IPS-18a (cell line): Measurements from ENCODE around the gene ELOVL4.

Experiments used
- H3K27ac ChIP-seq: one replicate; pipeline ENCODE4 v1.5.1; 2013; ENCODE audit warnings: low read length
- H3K27me3 ChIP-seq: one replicate; pipeline ENCODE4 v1.6.1; 2013; ENCODE audit warnings: mild to moderate bottlenecking, low read length; ENCODE audit not compliant: control insufficient read depth, insufficient read depth
- H3K36me3 ChIP-seq: one replicate; pipeline ENCODE4 v1.6.1; 2013; ENCODE audit warnings: low read depth, low read length; ENCODE audit not compliant: control insufficient read depth
- H3K4me1 ChIP-seq: one replicate; pipeline ENCODE4 v1.6.1; 2013; ENCODE audit warnings: low read depth, low read length; ENCODE audit not compliant: control insufficient read depth
- H3K4me3 ChIP-seq: one replicate; pipeline ENCODE4 v1.5.1; 2013; ENCODE audit warnings: low read length
- H3K9ac ChIP-seq: one replicate; pipeline ENCODE4 v1.6.1; 2013; ENCODE audit warnings: mild to moderate bottlenecking, low read length, moderate library complexity
- H3K9me3 ChIP-seq: one replicate; pipeline ENCODE4 v1.6.1; 2013; ENCODE audit warnings: low read depth, low read length; ENCODE audit not compliant: control insufficient read depth

ELOVL4 gene

GRCh38 chr6:79909517-79909916, 37.8 kb downstream of the ELOVL4 start:
- Histone ChIP-seq H3K9ac (no peak overlapping the region), H3K27ac (no peak overlapping the region), H3K4me1 (peaks cover 10% of the 10 kb centered on the region), H3K9me3 (no peaks in the 10 kb centered on the region), H3K27me3 (no peaks in the 10 kb centered on the region), H3K36me3 (no peaks in the 10 kb centered on the region), H3K4me3 (no peak overlapping the region)

GRCh38 chr6:79902046-79902445, 45.3 kb downstream of the ELOVL4 start:
- Histone ChIP-seq H3K9ac (no peak overlapping the region), H3K4me3 (no peak overlapping the region), H3K4me1 (no peaks in the 10 kb centered on the region), H3K36me3 (no peaks in the 10 kb centered on the region), H3K9me3 (no peaks in the 10 kb centered on the region), H3K27ac (no peak overlapping the region), H3K27me3 (no peaks in the 10 kb centered on the region)

GRCh38 chr6:79898076-79898475, 49.3 kb downstream of the ELOVL4 start:
- no peaks in the 10 kb centered on the region for H3K9me3 ChIP-seq
- no peak overlapping the region for H3K4me3 ChIP-seq
- H3K9ac ChIP-seq: no peak overlapping the region
- H3K27ac ChIP-seq: no peak overlapping the region
- no peaks in the 10 kb centered on the region for H3K27me3 ChIP-seq
- no peaks in the 10 kb centered on the region for H3K36me3 ChIP-seq
- H3K4me1 ChIP-seq: no peaks in the 10 kb centered on the region

- H3K27ac ChIP-seq: no peak overlapping the region
Measured at GRCh38 chr6:79896075-79896449, 51.3 kb downstream of the ELOVL4 start.

GRCh38 chr6:79895382-79896074, 51.8 kb downstream of the ELOVL4 start:
- Histone ChIP-seq H3K27me3 (no peaks in the 10 kb centered on the region), H3K9me3 (no peaks in the 10 kb centered on the region), H3K27ac (no peak overlapping the region), H3K9ac (no peak overlapping the region), H3K36me3 (no peaks in the 10 kb centered on the region), H3K4me3 (no peak overlapping the region), H3K4me1 (no peaks in the 10 kb centered on the region)

More at GRCh38 chr6:79896075-79896449, 51.3 kb downstream of the ELOVL4 start:
- Histone ChIP-seq H3K9me3 (no peaks in the 10 kb centered on the region), H3K4me3 (no peak overlapping the region), H3K4me1 (no peaks in the 10 kb centered on the region), H3K36me3 (no peaks in the 10 kb centered on the region), H3K27me3 (no peaks in the 10 kb centered on the region), H3K9ac (no peak overlapping the region)

GRCh38 chr6:79894939-79895338, 52.4 kb downstream of the ELOVL4 start:
- no peak overlapping the region for H3K4me3 ChIP-seq
- no peak overlapping the region for H3K9ac ChIP-seq
- no peaks in the 10 kb centered on the region for H3K9me3 ChIP-seq
- no peaks in the 10 kb centered on the region for H3K4me1 ChIP-seq
- H3K27ac ChIP-seq: no peak overlapping the region
- no peaks in the 10 kb centered on the region for H3K36me3 ChIP-seq
- no peaks in the 10 kb centered on the region for H3K27me3 ChIP-seq

- Histone ChIP-seq H3K36me3 (no peaks in the 10 kb centered on the region), H3K27ac (no peak overlapping the region), H3K9me3 (no peaks in the 10 kb centered on the region), H3K4me3 (no peak overlapping the region), H3K9ac (no peak overlapping the region), H3K27me3 (no peaks in the 10 kb centered on the region), H3K4me1 (no peaks in the 10 kb centered on the region)
Measured at GRCh38 chr6:79888587-79888986, 58.8 kb downstream of the ELOVL4 start.

- no peak overlapping the region for H3K9ac ChIP-seq
- no peaks in the 10 kb centered on the region for H3K27me3 ChIP-seq
- no peaks in the 10 kb centered on the region for H3K4me1 ChIP-seq
- no peak overlapping the region for H3K4me3 ChIP-seq
- H3K27ac ChIP-seq: no peak overlapping the region
- H3K36me3 ChIP-seq: no peaks in the 10 kb centered on the region
- H3K9me3 ChIP-seq: no peaks in the 10 kb centered on the region
Measured at GRCh38 chr6:79878142-79878748, 69.1 kb downstream of the ELOVL4 start.

- Histone ChIP-seq H3K9me3 (no peaks in the 10 kb centered on the region), H3K4me1 (no peaks in the 10 kb centered on the region), H3K36me3 (no peaks in the 10 kb centered on the region), H3K27me3 (no peaks in the 10 kb centered on the region), H3K9ac (no peak overlapping the region), H3K4me3 (no peak overlapping the region), H3K27ac (no peak overlapping the region)
Measured at GRCh38 chr6:79874531-79875134, 72.7 kb downstream of the ELOVL4 start.

- H3K9me3 ChIP-seq: no peaks in the 10 kb centered on the region
- H3K27me3 ChIP-seq: no peaks in the 10 kb centered on the region
- no peak overlapping the region for H3K9ac ChIP-seq
- H3K4me1 ChIP-seq: peaks cover 5% of the 10 kb centered on the region
- H3K4me3 ChIP-seq: no peak overlapping the region
- no peak overlapping the region for H3K27ac ChIP-seq
- H3K36me3 ChIP-seq: no peaks in the 10 kb centered on the region
Measured at GRCh38 chr6:79872986-79873385, 74.4 kb downstream of the ELOVL4 start.

GRCh38 chr6:79872303-79872702, 75.0 kb downstream of the ELOVL4 start:
- H3K27me3 ChIP-seq: no peaks in the 10 kb centered on the region
- no peaks in the 10 kb centered on the region for H3K9me3 ChIP-seq
- H3K4me3 ChIP-seq: no peak overlapping the region
- no peaks in the 10 kb centered on the region for H3K36me3 ChIP-seq
- H3K4me1 ChIP-seq: peaks cover 5% of the 10 kb centered on the region
- H3K9ac ChIP-seq: no peak overlapping the region
- no peak overlapping the region for H3K27ac ChIP-seq

GRCh38 chr6:79869600-79870084, 77.7 kb downstream of the ELOVL4 start:
- H3K27me3 ChIP-seq: no peaks in the 10 kb centered on the region
- H3K36me3 ChIP-seq: no peaks in the 10 kb centered on the region
- no peaks in the 10 kb centered on the region for H3K9me3 ChIP-seq
- H3K4me3 ChIP-seq: no peak overlapping the region
- H3K4me1 ChIP-seq: peaks cover 5% of the 10 kb centered on the region
- no peak overlapping the region for H3K27ac ChIP-seq
- no peak overlapping the region for H3K9ac ChIP-seq
